GM12872 (cell line): ENCODE results near the gene STPG4.

Experiments used
- CTCF ChIP-seq: IDR thresholded peaks from 3 replicates; pipeline ENCODE4 v1.5.1; 2011; ENCODE audit warnings: low read depth, mild to moderate bottlenecking, low read length, moderate library complexity; ENCODE audit not compliant: insufficient read depth

The STPG4 gene

GRCh38 chr2:47155091-47155876 is at the start of gene STPG4:
Gene STPG4 (minus strand): TSS chr2:47155308. CDS start chr2:47155251, 57 bp downstream.
- TF ChIP-seq CTCF, result no peak

GRCh38 chr2:47204691-47205090 is 49.6 kb upstream of the STPG4 start:
- no peak for TF ChIP-seq CTCF

DNA sequence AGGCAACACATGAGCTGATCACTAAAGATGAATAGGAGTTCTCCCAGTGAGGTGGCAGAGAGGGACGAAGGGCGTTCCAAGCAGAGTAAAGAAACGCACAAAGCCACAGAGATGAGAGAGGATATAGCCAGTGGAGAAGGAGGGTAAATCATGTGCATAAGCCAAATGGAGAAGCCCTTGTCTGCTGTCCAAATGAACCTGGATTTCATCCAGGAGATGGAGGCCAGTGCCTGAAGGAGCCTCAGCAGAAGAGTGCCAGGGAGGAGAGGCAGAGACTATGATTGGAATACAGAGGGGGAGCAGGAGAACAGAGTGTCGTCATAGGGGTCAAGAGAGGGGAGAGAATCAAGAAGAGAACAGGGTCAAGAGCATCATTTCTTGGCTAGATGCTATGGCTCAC is 48.9 kb upstream of the STPG4 start:
- TF ChIP-seq CTCF, result no peak

GRCh38 chr2:47201224-47201623 is 46.1 kb upstream of the STPG4 start:
- no peak for TF ChIP-seq CTCF

DNA sequence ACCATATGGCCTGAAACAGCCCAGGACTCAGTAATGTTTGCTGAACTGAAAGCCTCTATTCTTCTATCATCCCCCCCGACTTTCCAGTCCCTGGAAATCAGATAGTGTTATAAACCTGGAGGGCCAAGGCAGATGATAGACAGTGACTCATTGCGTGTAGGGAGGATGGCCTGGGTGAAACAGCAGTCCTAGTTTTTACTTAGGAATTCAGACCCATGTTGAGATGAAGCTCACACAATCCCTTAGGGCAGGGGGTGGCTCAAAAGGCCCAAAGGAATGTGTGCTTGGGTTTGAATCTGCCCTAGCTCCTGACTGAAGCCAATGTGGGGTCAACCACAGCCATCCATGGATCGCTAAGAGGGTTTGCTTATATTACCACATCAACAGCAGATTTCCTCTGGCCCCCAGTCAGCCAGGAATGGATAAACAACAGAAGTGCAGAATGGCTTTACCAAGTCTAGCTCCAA is 43.9 kb upstream of the STPG4 start:
- TF ChIP-seq CTCF, result no peak

DNA sequence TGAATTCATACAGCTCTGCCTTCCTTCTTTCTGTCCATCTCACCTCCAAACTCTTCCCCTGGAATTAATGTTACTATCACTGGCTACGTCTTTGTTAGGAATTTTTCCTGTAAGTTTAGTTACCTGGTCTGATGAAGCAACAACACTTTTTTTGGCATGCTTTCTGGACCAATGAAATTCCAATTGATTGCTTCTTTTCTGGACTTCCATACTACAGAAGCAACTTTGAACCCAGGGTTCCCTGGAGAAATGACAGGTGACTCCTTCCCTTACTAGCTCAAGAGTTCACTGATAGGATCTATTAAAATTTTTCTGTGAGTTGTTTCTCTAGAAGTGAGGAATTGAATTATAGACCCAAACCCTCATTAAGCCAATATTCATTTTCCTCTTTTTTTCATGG is 41.4 kb upstream of the STPG4 start:
- TF ChIP-seq CTCF, result no peak

GRCh38 chr2:47196046-47196445 is 40.9 kb upstream of the STPG4 start:
- TF ChIP-seq CTCF, result no peak
